GM12891 (cell line): ENCODE data around the gene RPS3.
A peak's percentile ranks its signal among the peaks of the same experiment; 100 is the strongest.
"Not testable (repeated sequence)": the region's sequence is repeated elsewhere in the genome, so short reads cannot be mapped to it uniquely, and the experiment has no call there.

ENCODE experiments used
- DNase-seq: peaks from one replicate; pipeline ENCODE4 v3.0.0; 2011; ENCODE audit warnings: low spot score; ENCODE audit not compliant: insufficient read length
- FAIRE-seq: peaks from 2 replicates; lab custom pipeline; 2011; peaks lifted over from hg19 to GRCh38; lab: Jason Lieb, UNC
- PAX5 ChIP-seq: IDR thresholded peaks from 2 replicates; pipeline ENCODE4 v1.6.1; 2011; ENCODE audit warnings: low read length, moderate library complexity, mild to moderate bottlenecking; ENCODE audit not compliant: insufficient read depth, severe bottlenecking
- POLR2A ChIP-seq: IDR thresholded peaks from 2 replicates; pipeline ENCODE4 v1.6.1; 2011; ENCODE audit warnings: low read depth, low read length, control low read depth
- POLR2AphosphoS5 ChIP-seq: IDR thresholded peaks from 2 replicates; pipeline ENCODE4 v1.6.1; 2011; ENCODE audit warnings: low read depth, low read length, control low read depth
- POU2F2 ChIP-seq: IDR thresholded peaks from 2 replicates; pipeline ENCODE4 v1.6.1; 2011; ENCODE audit warnings: low read depth, mild to moderate bottlenecking, control low read depth, low read length, moderate library complexity
- SPI1 ChIP-seq: IDR thresholded peaks from 2 replicates; pipeline ENCODE4 v1.6.1; 2011; ENCODE audit warnings: low read depth, low read length, control low read depth
- TAF1 ChIP-seq: IDR thresholded peaks from 2 replicates; pipeline ENCODE4 v1.6.1; 2011; ENCODE audit warnings: low read depth, low read length, control low read depth

The RPS3 gene

GRCh38 chr11:75389925-75390324 lies 9.4 kb upstream of the RPS3 start:
- DNase-seq (no peak), FAIRE-seq (no peak)
- TF ChIP-seq TAF1 (no peak), POLR2AphosphoS5 (no peak), POLR2A (no peak), PAX5 (no peak), POU2F2 (no peak), SPI1 (no peak)

DNA sequence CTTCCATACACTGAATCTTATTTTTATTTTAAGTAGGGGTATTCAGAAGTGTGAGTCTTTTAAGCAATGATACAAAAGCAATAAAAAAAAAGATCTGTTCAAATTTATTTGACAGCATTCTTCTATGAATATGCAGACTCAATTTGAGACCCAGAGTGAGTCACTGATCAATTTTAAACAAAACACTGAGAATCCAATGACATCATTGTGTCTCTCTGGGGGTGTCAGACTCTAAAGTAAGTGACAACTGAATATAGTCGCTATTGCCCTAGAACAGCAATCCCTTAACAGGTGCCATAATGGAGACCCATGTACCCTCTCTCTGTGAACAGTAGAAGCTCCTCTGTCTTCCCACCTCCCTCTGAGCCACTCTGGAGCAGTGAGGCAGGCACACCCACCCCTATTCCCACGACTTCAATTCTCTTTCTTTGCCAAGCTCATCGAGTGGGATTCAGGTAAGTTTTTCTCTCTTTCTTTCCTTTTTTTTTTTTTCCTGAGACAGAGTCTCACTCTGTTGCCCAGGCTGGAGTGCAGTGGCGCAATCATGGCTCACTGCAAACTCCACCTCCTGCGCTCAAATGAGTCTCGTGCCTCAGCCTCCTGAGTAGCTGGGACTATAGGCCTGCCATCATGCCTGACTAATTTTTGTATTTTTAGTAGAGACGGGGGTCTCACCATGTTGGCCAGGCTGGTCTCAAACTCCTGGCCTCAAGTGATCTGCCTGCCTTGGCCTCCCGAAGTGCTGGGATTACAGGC lies 5.1 kb upstream of the RPS3 start:
- no peak for TF ChIP-seq TAF1
- TF ChIP-seq POLR2AphosphoS5: no peak
- TF ChIP-seq PAX5: no peak
- TF ChIP-seq POU2F2: no peak
- no peak for TF ChIP-seq SPI1
- no peak for TF ChIP-seq POLR2A
- DNase-seq: no peak
- no peak for FAIRE-seq

DNA sequence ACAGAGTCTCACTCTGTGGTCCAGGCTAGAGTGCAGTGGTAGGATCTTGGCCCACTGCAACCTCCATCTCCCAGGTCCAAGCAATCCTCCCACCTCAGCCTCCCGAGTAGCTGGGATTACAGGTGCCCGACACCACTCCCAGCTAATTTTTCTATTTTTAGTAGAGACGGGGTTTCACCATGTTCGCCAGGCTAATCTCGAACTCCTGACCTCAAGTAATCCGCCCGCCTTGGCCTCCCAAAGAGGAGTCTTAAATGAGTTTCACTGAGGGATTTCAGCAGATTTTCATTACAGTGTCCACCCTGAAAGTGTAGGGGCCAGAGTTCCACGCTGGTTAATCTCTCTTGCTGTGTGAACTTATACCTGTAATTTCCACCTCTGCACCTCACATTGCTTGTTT lies 412 bp upstream of the RPS3 start:
- DNase-seq (no peak), FAIRE-seq (no peak)
- TF ChIP-seq POLR2A: no peak
- no peak for TF ChIP-seq SPI1
- TF ChIP-seq PAX5: no peak
- no peak for TF ChIP-seq POU2F2
- TF ChIP-seq TAF1: no peak
- no peak for TF ChIP-seq POLR2AphosphoS5

DNA sequence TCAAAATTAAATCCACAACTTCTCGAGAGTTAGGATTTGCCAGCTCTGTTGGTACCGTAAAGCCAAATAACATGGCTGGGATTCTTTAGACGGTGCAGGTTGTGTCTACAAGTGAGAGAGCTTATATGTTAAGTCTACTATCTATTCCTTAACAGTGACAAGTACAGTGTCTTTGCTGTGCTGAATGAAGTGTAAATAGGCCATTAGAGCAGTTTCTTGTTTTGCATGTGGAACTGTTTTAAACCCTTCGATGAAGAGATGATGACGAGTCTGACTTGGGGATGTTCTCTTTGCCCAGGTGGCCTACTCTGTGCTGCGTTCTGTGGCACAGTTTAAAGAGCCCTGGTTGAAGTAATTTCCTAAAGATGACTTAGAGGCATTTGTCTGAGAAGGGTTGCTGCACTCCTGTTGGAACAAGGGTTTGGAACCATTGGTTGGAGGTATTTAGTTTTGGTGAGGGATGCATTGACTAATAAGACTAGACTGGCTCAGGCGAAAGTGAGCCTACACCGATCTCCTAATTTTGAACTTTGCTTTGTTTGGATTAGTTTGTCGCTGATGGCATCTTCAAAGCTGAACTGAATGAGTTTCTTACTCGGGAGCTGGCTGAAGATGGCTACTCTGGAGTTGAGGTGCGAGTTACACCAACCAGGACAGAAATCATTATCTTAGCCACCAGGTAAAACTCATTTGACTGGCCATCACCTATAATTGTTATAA lies 988 bp downstream of the RPS3 start:
- no peak for DNase-seq
- TF ChIP-seq POU2F2 (no peak), POLR2AphosphoS5 (no peak), SPI1 (no peak), POLR2A (no peak), PAX5 (no peak), TAF1 (no peak)
- no peak for FAIRE-seq

- no peak for DNase-seq
- TF ChIP-seq POLR2A (no peak; the same call in 1 of the 2 replicates), POLR2AphosphoS5 (peak; percentile 10; the same call in 1 of the 2 replicates)
- FAIRE-seq: no peak
Observed at GRCh38 chr11:75402002-75402773, 2.9 kb downstream of the RPS3 start.

DNA sequence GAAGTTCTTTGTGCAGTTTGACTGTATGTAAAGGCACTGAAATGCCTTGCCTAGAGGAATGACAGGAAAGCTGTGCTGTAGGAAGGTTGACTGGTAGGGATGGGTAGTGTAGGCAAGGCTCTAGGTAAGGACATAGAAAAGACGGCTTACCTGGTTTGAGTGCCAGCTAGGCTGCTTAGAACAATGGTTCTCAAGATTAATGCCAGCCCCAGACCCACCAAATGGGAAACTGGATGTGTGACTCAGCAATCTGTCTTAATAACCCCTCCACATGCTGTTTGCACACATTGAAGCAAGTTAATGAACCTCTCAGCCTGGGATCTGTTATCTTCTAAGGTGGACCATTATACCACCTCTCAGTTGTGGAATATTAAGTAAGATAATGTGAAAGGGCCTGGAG lies 3.7 kb downstream of the RPS3 start:
- FAIRE-seq (no peak), DNase-seq (no peak)
- no peak for TF ChIP-seq POLR2A
- no peak for TF ChIP-seq SPI1
- no peak for TF ChIP-seq POU2F2
- no peak for TF ChIP-seq PAX5
- TF ChIP-seq TAF1: no peak

DNA sequence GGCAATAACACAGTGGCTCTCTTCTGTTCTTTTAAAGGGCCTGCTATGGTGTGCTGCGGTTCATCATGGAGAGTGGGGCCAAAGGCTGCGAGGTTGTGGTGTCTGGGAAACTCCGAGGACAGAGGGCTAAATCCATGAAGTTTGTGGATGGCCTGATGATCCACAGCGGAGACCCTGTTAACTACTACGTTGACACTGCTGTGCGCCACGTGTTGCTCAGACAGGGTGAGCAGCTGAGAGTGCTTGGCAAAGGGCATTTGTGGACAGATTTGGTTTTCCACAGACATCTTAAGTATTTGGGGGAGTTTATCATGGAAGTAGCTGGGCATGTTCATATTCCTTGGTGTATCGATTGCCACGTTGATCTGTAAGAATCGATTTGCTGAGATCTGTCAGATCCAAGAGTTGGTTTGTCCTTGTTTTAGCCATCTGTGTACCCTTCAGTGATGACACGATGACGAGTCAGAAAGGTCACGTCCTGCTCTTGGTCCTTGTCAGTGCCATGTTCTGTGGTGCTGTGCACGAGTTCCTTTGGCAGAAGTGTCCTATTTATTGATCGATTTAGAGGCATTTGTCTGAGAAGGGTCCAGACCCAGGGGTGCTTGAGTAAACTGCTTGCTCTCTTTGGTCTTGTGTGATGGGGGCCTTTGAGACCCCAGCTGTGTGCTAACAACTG lies 4.8 kb downstream of the RPS3 start:
- no peak for FAIRE-seq
- TF ChIP-seq POLR2AphosphoS5 (peak; percentile 36; the same call in 1 of the 2 replicates), POU2F2 (no peak)
- DNase-seq: no peak

DNA sequence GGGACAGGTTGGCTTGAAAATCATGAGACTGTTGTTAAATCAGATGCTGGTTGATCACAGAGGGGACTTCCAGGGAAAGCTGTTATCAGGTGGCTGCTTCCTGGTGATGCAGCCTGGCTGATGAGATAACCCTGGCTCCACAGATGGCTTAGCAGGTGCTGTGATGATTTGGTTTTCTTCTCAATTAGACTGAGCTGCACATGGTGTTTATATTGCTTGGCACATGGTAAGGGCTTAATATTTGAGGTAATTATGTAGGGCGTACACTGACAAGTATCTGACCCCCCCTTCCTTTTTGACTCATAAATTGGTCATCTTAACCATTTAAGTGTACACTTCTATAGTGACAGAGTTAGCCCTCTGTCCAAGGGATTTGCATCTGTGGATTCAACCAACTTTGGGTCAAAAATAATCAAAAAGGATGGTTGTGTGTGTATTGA lies 7.0 kb downstream of the RPS3 start:
- no peak for FAIRE-seq
- DNase-seq: no peak

DNA sequence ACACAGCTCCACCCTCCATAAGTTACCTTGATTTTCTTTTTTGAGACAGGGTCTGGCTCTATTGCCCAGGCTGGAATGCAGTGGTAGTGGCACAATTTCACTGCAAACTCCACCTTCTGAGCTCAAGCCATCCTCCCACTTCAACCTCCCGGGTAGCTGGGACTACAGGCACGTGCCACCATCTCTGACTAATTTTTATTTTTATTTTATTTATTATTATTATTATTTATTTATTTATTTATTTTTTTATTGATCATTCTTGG lies 9.6 kb downstream of the RPS3 start:
- 0 out of 2 replicates have a peak, but pooled peaks have one; percentile 30 for TF ChIP-seq POLR2AphosphoS5
- no peak for TF ChIP-seq PAX5
- FAIRE-seq (no peak), DNase-seq (no peak)

More for the DNA sequence above, 7.0 kb downstream of the RPS3 start:
- TF ChIP-seq POLR2A (no peak; the same call in 1 of the 2 replicates), POLR2AphosphoS5 (no peak), PAX5 (no peak), POU2F2 (no peak), TAF1 (no peak)

GRCh38 chr11:75409971-75410370 lies 10.7 kb downstream of the RPS3 start:
- not testable (repeated sequence) for DNase-seq, FAIRE-seq

- FAIRE-seq, DNase-seq: not testable (repeated sequence)
Observed at GRCh38 chr11:75413146-75413545, 13.8 kb downstream of the RPS3 start.
